GM18508 (cell line): Measurements from ENCODE around the gene TRIOBP.
"Not testable (repeated sequence)": the region's sequence is repeated elsewhere in the genome, so short reads cannot be mapped to it uniquely, and the experiment has no call there.

Experiments
- ATAC-seq: cut with Tn5 transposase; IDR thresholded peaks from one replicate; pipeline ENCODE4 v1.9.1; 2021; ENCODE audit warnings: moderate number of reproducible peaks; ENCODE audit not compliant: insufficient read depth, unreplicated experiment

TRIOBP gene

GRCh38 chr22:37686002-37686982 is 10.6 kb upstream of the TRIOBP start, which contains the start of gene NOL12:
TSS of gene NOL12 (plus strand) at chr22:37686343. CDS start at chr22:37686393, 50 bp downstream.
- ATAC-seq = no peak

GRCh38 chr22:37690407-37690806 is 6.4 kb upstream of the TRIOBP start:
- ATAC-seq = no peak

- no peak for ATAC-seq
Measured at GRCh38 chr22:37690901-37691504, 5.8 kb upstream of the TRIOBP start.

- ATAC-seq = no peak
Measured at GRCh38 chr22:37692627-37693285, 4.1 kb upstream of the TRIOBP start.

DNA sequence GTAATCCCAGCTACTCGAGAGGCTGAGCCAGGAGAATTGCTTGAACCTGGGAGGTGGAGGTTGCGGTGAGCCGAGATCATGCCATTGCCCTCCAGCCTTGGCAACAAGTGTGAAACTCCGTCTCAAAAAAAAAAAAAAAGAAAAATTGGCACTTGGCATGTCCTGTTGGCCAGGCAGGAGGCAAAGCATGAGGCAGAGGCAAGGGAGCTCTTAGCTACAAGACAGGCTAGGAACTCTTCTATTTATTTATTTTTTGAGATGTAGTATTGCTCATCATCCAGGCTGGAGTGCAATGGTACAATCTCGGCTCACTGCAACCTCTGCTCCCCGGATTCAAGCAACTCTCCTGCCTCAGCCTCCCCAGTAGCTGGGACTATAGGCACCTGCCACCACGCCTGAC is 2.7 kb upstream of the TRIOBP start:
- ATAC-seq = not testable (repeated sequence)

DNA sequence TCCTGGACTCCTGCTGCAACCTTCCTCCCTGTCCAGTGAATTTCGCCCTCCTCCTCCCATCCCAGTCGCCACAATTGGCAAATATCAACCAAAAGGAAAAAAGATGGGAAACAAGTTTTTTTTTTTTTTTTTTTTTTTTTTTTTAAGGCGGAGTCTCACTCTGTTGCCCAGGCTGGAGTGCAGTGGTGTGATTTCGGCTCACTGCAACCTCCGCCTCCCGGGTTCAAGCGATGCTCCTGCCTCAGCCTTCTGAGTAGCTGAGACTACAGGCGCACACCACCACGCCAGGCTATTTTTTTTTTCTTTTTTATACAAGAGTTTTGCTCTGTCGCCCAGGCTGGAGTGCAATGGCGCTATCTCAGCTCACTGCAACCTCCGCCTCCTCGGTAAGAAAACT is 590 bp upstream of the TRIOBP start:
- ATAC-seq = not testable (repeated sequence)

DNA sequence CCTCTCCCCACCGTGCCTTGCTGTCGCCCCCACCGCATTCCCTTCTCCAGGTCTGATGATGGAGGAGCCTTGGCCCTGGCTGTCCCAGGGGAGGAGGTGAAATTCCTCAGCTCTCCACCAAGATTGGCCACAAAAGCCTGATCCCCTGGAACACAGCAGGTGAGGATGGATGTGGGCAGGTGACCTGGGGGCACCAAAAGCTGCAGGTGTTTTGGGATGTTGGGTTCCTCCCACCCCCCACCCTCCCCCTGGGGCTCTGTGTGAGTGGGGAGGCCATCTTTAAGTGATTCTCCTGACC is 639 bp downstream of the TRIOBP start:
- no peak for ATAC-seq

- no peak for ATAC-seq
Measured at GRCh38 chr22:37701141-37701786, 4.4 kb downstream of the TRIOBP start.

DNA sequence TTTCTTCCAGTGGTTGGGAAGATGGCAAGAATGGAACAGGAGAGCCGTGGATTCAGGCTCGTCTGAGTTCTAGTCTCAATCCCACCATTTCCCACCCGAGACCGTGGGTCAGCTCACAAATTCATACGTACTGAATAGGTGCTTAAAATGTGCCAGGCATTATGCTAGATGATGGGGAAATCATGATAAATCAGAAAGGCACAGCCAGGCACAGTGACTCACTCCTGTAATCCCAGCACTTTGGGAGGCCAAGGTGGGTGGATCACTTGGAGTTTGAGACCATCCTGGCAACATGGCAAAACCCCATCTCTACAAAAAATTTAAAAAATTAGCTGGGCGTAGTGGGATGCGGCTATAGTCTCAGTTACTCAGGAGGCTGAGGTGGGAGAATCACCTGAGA is 7.1 kb downstream of the TRIOBP start:
- no peak for ATAC-seq

DNA sequence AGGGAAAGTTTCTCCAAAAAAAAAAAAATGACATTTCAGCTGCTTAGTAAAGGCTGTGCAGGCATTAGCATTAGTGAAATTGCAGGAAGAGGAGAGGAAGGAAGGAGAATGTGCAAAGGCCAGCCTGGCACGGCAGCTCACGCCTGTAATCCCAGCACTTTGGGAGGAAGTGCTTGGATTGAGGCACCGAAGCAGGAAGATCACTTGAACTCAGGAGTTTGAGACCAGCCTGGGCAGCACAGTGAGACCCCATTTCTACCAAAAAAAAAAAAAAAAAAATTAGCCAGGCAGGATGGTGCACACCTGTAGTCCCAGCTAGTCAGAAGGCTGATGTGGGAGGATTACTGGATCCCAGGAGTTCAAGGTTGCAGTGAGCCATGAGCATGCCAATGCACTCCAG is 7.8 kb downstream of the TRIOBP start:
- ATAC-seq = no peak

DNA sequence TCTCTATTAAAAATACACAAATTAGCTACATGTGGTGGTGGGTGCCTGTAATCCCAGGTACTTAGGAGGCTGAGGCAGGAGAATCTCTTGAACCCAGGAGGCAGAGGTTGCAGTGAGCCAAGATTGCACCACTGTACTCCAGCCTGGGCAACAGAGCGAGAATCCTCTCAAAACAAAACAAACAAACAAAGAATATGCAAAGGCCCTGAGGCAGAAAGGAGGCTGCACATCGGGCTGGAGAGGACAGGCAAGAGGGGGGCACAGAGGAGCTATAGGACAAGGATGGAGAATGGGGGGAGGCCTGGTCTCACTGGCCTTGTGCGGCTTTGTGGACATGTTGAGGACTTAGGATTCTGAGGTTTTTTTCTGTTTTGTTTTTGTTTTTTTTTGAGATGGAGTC is 8.4 kb downstream of the TRIOBP start:
- no peak for ATAC-seq

GRCh38 chr22:37708580-37709444 is 12.0 kb downstream of the TRIOBP start:
- ATAC-seq = no peak

DNA sequence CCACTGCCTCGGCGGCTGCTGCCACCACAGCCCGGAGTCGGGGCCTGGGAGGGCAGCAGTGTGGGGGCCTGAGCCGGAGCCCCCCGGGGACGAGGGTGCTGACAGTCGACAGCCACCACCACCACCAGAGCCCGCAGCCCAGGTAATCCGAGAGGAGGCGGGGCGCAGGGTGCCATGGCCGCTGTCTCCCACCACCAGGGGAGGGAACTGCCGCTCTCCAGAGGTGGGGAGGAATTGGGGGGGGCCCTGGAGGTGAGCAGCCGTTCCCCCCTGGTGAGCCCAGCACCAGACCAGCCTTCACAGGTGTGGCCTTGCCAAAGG is 12.6 kb downstream of the TRIOBP start:
- ATAC-seq = no peak

- no peak for ATAC-seq
Measured at GRCh38 chr22:37710675-37711074, 13.8 kb downstream of the TRIOBP start.

- no peak for ATAC-seq
Measured at GRCh38 chr22:37711490-37711889, 14.6 kb downstream of the TRIOBP start.

- no peak for ATAC-seq
Measured at GRCh38 chr22:37713761-37714160, 16.9 kb downstream of the TRIOBP start.

- no peak for ATAC-seq
Measured at GRCh38 chr22:37714634-37715033, 17.8 kb downstream of the TRIOBP start.

DNA sequence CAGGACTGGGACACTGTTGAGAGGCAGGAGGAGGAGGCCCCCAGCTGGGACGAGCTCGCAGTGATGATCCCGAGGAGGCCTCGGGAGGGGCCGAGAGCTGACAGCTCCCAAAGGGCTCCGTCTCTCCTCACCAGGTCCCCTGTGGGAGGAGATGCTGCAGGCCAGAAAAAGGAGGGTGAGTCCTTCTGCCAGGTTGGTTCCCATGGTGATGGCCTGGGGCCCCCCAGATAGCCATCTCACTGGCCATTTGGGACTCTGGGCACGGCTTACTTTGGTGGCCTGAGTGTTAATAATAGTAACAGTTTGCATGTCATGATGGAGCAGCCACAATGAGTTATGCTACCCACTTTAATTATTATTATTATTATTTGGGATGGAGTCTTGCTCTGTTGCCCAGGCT is 18.9 kb downstream of the TRIOBP start:
- ATAC-seq = no peak

DNA sequence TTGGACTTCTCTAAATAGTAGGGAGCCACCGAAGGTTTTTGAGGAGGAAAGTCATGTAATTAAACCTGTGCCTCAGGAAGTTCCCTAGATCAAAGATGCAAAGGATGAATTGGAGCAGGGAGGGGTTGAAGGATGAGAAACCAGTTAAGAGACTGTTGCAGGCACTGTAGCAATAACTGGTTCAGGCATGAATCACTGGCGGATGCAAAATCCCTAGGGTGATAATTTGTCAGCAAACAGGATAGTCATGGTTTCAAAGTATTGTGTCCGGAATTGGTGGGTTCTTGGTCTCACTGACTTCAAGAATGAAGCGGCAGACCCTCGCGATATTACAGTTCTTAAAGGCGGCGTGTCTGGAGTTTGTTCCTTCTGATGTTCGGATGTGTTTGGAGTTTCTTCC is 19.9 kb downstream of the TRIOBP start:
- no peak for ATAC-seq

DNA sequence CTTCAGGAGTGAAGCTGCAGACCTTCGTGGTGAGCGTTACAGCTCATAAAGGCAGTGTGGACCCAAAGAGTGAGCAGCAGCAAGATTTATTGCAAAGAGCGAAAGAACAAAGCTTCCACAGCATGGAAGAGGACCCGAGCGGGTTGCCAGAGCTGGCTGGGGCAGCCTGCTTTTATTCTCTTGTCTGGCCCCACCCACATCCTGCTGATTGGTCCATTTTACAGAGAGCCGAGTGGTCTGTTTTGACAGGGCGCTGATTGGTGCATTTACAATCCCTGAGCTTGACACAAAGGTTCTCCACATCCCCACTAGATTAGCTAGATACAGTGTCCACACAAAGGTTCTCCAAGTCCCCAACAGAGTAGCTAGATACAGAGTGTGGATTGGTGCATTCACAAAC is 20.4 kb downstream of the TRIOBP start:
- ATAC-seq = not testable (repeated sequence)
